Measurements from ENCODE around the gene ZNF766. TPM values are rescaled to one million over a fixed set of nuclear protein-coding genes. Genes with fewer than 3 reads are reported as not detected.
"Not testable (repeated sequence)": the region's sequence is repeated elsewhere in the genome, so short reads cannot be mapped to it uniquely, and the experiment has no call there.

The ZNF766 gene
- total RNA-seq, 1 donor from 2014 or later = 66.1 TPM

DNA sequence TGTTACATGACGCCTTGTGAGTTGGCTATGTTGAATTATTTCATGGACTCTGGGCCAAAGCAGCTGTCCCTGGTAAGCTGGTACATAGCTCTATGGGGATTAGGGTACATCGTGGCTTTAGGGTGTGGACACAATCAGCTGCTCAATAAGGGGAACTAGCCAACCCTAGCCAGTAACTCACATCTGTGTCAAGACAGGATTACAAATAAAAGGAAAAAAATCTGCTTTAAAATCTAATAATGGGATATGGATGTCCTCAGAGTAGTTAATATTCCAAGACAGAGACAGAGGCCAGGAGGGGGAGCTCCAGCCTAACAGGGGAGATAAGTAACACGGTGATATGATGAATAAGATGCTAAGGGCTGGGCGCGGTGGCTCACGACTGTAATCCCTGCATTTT, 21.1 kb upstream of the ZNF766 start:
- H3K27ac Mint-ChIP-seq = no peak overlapping the region
- peak; percentile 54 for DNase-seq (ENCODE audit: low spot score)
- no peak overlapping the region for H3K4me2 ChIP-seq
- no peaks in the 10 kb centered on the region for H3K79me2 ChIP-seq (ENCODE audit: low read depth)
- H3K4me1 ChIP-seq = no peaks in the 10 kb centered on the region
- no peaks in the 10 kb centered on the region for H3K4me1 Mint-ChIP-seq
- H2AFZ ChIP-seq (replicated peaks) = no peak overlapping the region
- TF ChIP-seq CTCF (IDR thresholded peaks at IDR 0.05) (peak; percentile 60), EZH2phosphoT487 (IDR thresholded peaks at IDR 0.05) (no peak)
- H3K27me3 ChIP-seq = no peaks in the 10 kb centered on the region
- no peak overlapping the region for H3K27ac ChIP-seq
- H3K4me3 ChIP-seq = no peak overlapping the region
- H3F3A ChIP-seq (ENCODE audit: low read depth) = no peaks in the 10 kb centered on the region
- H4K20me1 ChIP-seq (ENCODE audit: low read depth) = no peaks in the 10 kb centered on the region
- H3K36me3 Mint-ChIP-seq = no peaks in the 10 kb centered on the region
- H3K36me3 ChIP-seq = no peaks in the 10 kb centered on the region
- no peaks in the 10 kb centered on the region for H3K9me3 ChIP-seq (ENCODE audit: low read depth)
- no peak overlapping the region for H3K4me3 Mint-ChIP-seq
- peaks cover 4% of the 10 kb centered on the region for H3K27me3 Mint-ChIP-seq (ENCODE audit: insufficient read depth, low read depth)
- H3K9me3 Mint-ChIP-seq = peaks cover 33% of the 10 kb centered on the region
- no peak overlapping the region for H3K9ac ChIP-seq

GRCh38 chr19:52258426-52258825, 11.0 kb upstream of the ZNF766 start:
- Histone ChIP-seq H3K36me3 (no peaks in the 10 kb centered on the region), H3F3A (ENCODE audit: low read depth) (no peaks in the 10 kb centered on the region), H3K79me2 (ENCODE audit: low read depth) (no peaks in the 10 kb centered on the region), H3K4me3 (no peak overlapping the region), H3K27ac (no peak overlapping the region), H3K27me3 (peaks cover 8% of the 10 kb centered on the region), H4K20me1 (ENCODE audit: low read depth) (no peaks in the 10 kb centered on the region), H3K4me2 (no peak overlapping the region), H2AFZ (replicated peaks) (no peak overlapping the region), H3K4me1 (no peaks in the 10 kb centered on the region), H3K9ac (no peak overlapping the region), H3K9me3 (ENCODE audit: low read depth) (no peaks in the 10 kb centered on the region)
- H3K27ac Mint-ChIP-seq = no peak overlapping the region
- no peak overlapping the region for H3K4me3 Mint-ChIP-seq
- H3K4me1 Mint-ChIP-seq = no peaks in the 10 kb centered on the region
- H3K9me3 Mint-ChIP-seq = peaks cover 22% of the 10 kb centered on the region
- no peak for DNase-seq (ENCODE audit: low spot score)
- H3K27me3 Mint-ChIP-seq (ENCODE audit: insufficient read depth, low read depth) = peaks cover 9% of the 10 kb centered on the region
- no peaks in the 10 kb centered on the region for H3K36me3 Mint-ChIP-seq
- TF ChIP-seq EZH2phosphoT487 (IDR thresholded peaks at IDR 0.05) = no peak
- no peak for TF ChIP-seq CTCF (IDR thresholded peaks at IDR 0.05)

DNA sequence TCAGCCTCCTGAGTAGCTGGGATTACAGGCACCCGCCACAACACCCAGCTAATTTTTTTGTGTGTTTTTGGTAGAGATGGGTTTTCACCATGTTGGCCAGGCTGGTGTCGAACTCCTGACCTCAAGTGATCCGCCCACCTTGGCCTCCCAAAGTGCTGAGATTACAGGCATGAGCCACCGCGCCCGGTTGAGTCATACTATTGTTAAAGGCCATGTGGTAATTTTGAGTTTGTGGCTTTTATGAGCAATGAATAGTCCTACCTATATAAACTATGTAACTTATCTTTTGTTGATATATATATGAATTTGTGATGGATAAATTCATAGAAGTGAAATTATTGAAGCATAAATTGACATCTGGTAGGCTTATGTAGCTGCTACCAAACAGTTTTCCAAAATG, 3.8 kb upstream of the ZNF766 start:
- H3K36me3 Mint-ChIP-seq; H3K27ac ChIP-seq; DNase-seq (ENCODE audit: low spot score): not testable (repeated sequence)

DNA sequence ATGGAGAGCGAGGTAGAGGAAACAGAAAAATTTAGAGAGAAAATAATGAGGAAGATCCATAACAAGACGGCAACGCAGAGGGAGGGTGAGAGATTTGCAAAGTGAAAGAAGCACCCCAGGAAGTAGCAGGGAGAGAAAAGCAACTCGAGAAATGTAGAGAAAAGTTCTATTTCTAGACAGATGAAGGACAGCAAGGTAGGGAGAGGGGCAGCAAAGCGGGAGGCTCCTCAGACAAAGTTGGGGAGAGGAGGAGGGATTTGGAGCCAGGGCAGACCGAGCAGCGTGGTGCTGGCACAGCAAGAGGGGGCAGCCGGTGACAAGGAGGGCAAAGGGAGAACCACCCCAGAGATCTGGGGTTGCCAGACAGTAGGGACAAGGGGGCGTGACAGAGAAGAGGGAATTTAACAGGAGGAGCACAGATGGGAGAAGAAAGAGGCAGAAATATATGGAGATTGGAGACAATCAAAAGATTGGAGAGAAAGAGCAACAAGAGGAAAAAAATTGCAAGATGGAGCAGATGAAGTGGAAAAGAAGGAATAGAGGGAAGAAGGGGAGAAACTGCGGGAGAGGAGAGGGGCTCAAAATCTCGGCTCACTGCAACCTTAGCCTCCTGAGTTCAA, 989 bp downstream of the ZNF766 start:
- H3K9me3 Mint-ChIP-seq = peaks cover 49% of the 10 kb centered on the region
- H3K4me1 ChIP-seq = peaks cover 4% of the 10 kb centered on the region
- H3F3A ChIP-seq (ENCODE audit: low read depth) = peaks cover 7% of the 10 kb centered on the region
- peak overlapping the region; percentile 93 for H3K4me3 Mint-ChIP-seq
- peak overlapping the region; percentile 85 for H3K4me2 ChIP-seq
- H4K20me1 ChIP-seq (ENCODE audit: low read depth) = peaks cover 10% of the 10 kb centered on the region
- peaks cover 60% of the 10 kb centered on the region for H3K79me2 ChIP-seq (ENCODE audit: low read depth)
- H3K36me3 ChIP-seq = peaks cover 5% of the 10 kb centered on the region
- peaks cover 8% of the 10 kb centered on the region for H3K4me1 Mint-ChIP-seq
- H3K27me3 Mint-ChIP-seq (ENCODE audit: insufficient read depth, low read depth) = peaks cover 6% of the 10 kb centered on the region
- H3K36me3 Mint-ChIP-seq = peaks cover 45% of the 10 kb centered on the region
- H3K9me3 ChIP-seq (ENCODE audit: low read depth) = no peaks in the 10 kb centered on the region
- peak; percentile 29 for DNase-seq (ENCODE audit: low spot score)
- TF ChIP-seq CTCF (IDR thresholded peaks at IDR 0.05) (no peak), EZH2phosphoT487 (IDR thresholded peaks at IDR 0.05) (no peak)
- H3K4me3 ChIP-seq = peak overlapping the region; percentile 84
- peak overlapping the region; percentile 91 for H3K9ac ChIP-seq
- peak overlapping the region; percentile 89 for H3K27ac Mint-ChIP-seq
- peak overlapping the region; percentile 28 for H2AFZ ChIP-seq (replicated peaks)
- H3K27ac ChIP-seq = no peak overlapping the region
- no peaks in the 10 kb centered on the region for H3K27me3 ChIP-seq

More for the DNA sequence above, 3.8 kb upstream of the ZNF766 start:
- H3K9me3 ChIP-seq (ENCODE audit: low read depth); H3K9ac ChIP-seq; H3K27me3 ChIP-seq; H3K4me1 ChIP-seq; H3K27me3 Mint-ChIP-seq (ENCODE audit: insufficient read depth, low read depth); H3F3A ChIP-seq (ENCODE audit: low read depth); H2AFZ ChIP-seq (replicated peaks); H3K4me1 Mint-ChIP-seq; H3K27ac Mint-ChIP-seq; H3K4me3 ChIP-seq; H3K4me2 ChIP-seq; H4K20me1 ChIP-seq (ENCODE audit: low read depth); H3K4me3 Mint-ChIP-seq; H3K36me3 ChIP-seq: not testable (repeated sequence)
- peaks cover 13% of the 10 kb centered on the region for H3K9me3 Mint-ChIP-seq
- H3K79me2 ChIP-seq (ENCODE audit: low read depth) = peaks cover 11% of the 10 kb centered on the region

All from neural progenitor cell (in vitro differentiated cells).